NCI-H748 (cell line): ENCODE data around the gene KREMEN1.

Experiments
- DNase-seq: peaks from one replicate; lab custom pipeline; 2025; ENCODE audit not compliant: unreplicated experiment; lab: John Stamatoyannopoulos, UW

KREMEN1 gene

GRCh38 chr22:29048822-29049654 lies 23.8 kb upstream of the KREMEN1 start:
- DNase-seq = no peak

- DNase-seq = no peak
Measured at GRCh38 chr22:29049655-29050263, 23.1 kb upstream of the KREMEN1 start.

- DNase-seq = no peak
Measured at GRCh38 chr22:29050457-29050856, 22.4 kb upstream of the KREMEN1 start.

- no peak for DNase-seq
Measured at GRCh38 chr22:29053048-29053702, 19.7 kb upstream of the KREMEN1 start.

- no peak for DNase-seq
Measured at GRCh38 chr22:29054251-29054767, 18.5 kb upstream of the KREMEN1 start.

- no peak for DNase-seq
Measured at GRCh38 chr22:29055192-29055830, 17.5 kb upstream of the KREMEN1 start.

GRCh38 chr22:29056472-29056871 lies 16.4 kb upstream of the KREMEN1 start:
- no peak for DNase-seq

- DNase-seq = no peak
Measured at GRCh38 chr22:29060251-29060869, 12.5 kb upstream of the KREMEN1 start.

- DNase-seq = no peak
Measured at GRCh38 chr22:29060931-29061330, 11.9 kb upstream of the KREMEN1 start.

- DNase-seq = peak; percentile 13
Measured at GRCh38 chr22:29061773-29062172, 11.1 kb upstream of the KREMEN1 start, which contains the start of gene C22orf31. Gene C22orf31 (minus strand): TSS chr22:29061831. CDS start chr22:29061792, 39 bp downstream.

- DNase-seq = no peak
Measured at GRCh38 chr22:29062286-29062821, 10.5 kb upstream of the KREMEN1 start.

GRCh38 chr22:29065468-29066190 lies 7.2 kb upstream of the KREMEN1 start:
- DNase-seq = no peak

GRCh38 chr22:29069463-29069862 lies 3.4 kb upstream of the KREMEN1 start:
- no peak for DNase-seq

- DNase-seq = no peak
Measured at GRCh38 chr22:29070490-29070889, 2.3 kb upstream of the KREMEN1 start.

GRCh38 chr22:29071261-29072045 lies 1.4 kb upstream of the KREMEN1 start:
- DNase-seq = peak; percentile 80

- DNase-seq = peak; percentile 82
Measured at GRCh38 chr22:29072193-29072978, 449 bp upstream of the KREMEN1 start.

- DNase-seq = peak; percentile 47
Measured at GRCh38 chr22:29073618-29074275, 912 bp downstream of the KREMEN1 start.
